HG03097 (cell line): Measurements from ENCODE around the gene DEFB121.
"Not testable (repeated sequence)": the region's sequence is repeated elsewhere in the genome, so short reads cannot be mapped to it uniquely, and the experiment has no call there.

ENCODE experiments used
- ATAC-seq: cut with Tn5 transposase; IDR thresholded peaks from one replicate; pipeline ENCODE4 v1.9.1; 2021; ENCODE audit not compliant: unreplicated experiment, low FRiP score

The DEFB121 gene

DNA sequence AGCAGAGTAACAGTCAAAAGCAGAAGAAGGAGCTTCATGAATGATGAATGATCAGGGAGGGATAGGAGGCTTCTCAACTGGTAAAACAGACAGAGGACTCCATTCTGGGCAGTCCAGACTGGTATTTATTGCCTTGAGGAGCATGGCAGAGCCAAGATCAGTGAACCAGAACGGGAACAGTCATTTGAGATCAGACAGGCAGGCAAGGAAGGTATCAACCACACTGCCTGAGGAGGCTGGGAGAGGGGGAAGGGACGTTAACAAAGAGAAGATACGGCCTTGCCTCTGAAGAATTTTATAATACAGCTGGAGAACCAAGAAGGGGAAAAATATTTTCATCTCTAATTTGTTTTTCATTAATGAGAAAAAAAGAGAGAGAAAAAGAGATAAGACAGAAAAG is at the start of gene DEFB121:
DEFB121 (minus strand) TSS at position 101 of the 400 bp plus-strand sequence; CDS start at position 38, 63 bp downstream.
- ATAC-seq = no peak

GRCh38 chr20:31454361-31454760 is 48.3 kb upstream of the DEFB121 start:
- no peak for ATAC-seq

DNA sequence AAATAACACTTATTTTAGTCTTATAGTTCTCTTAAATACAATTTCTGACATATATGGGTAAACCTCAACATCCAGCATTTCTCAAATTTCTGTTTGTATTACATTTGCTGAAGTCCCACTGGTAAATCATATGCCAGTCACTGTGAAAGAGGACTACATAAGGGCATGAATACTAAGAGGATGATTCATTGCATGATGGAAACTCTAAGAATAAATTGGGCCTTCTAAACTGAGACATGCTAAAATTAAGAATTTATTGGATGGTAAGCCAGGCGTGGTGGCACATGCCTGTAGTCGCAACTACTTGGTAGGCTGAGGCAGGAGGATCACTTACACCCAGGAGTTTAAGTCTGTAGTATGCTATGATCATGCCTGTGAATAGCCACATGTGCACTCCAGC is 46.6 kb upstream of the DEFB121 start:
- no peak for ATAC-seq

- ATAC-seq = no peak
Measured at GRCh38 chr20:31449511-31450414, 43.7 kb upstream of the DEFB121 start.

DNA sequence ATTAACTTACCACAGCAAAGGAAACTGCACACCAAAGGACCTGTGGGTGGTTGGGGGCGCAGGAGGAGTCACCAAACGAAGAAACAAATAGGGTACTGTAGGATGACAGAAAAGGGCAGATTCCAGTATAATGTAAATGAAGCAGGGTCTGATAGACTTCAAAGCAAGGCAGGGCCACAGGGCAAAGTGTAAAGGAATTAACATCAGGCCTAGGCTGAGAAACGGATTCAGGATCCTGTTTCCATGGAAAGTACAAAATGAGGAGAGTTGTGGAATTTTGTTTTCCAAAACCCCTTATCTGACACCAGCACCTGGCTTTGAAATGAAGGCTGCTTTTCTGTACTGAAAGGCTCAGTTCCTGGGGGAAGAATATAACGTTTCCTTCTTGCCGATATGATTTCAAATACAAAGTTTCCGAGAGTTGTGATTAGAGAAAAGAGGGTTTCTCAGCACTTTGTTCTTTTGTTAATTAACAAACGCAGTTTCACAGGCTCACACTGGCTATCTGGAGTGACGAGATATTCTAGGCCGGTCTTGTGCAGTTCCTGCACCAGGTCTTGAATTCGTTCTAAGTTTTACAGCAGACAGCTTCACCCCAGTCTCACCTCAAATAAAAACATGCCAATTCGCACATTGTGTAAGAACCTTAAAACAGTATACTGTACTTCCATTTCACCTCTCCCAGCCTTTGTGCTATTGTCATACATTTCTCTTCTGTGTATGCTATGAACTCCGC is 40.2 kb upstream of the DEFB121 start:
- no peak for ATAC-seq

DNA sequence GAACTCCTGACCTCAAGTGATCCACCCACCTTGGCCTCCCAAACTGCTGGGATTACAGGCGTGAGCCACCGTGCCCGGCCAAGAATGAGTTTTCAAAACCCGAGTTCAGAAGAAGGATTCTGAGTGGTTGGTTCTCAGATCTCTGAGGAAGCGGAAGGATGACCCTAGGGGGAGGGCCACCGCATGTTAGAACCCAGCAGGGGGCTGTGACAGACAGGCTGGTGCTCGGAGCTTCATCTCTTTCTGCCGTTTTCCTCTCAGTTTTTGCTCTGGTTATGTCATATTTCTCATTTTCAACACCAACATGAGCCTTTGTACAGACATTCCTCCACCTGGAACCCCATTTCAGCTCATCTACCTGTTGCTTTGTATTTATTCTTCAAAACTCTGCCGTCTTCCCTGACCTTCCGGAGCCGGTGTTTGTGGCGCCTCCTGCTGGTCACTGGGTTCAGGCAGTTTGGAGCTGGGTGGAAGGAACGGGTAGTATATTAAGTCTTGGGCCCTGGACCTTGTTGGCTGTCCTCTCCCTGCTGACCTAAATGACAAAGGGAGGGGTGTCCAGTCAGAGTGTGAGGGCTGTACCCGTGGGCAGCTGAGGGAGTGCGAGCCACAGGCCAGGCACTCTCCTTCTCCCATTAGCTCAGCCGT is 34.1 kb upstream of the DEFB121 start, which contains the start of gene DEFB123:
DEFB123 (plus strand) TSS at position 621 of the 648 bp plus-strand sequence. CDS start 67 bp downstream, outside the sequence.
- no peak for ATAC-seq

GRCh38 chr20:31430568-31431115 is 24.6 kb upstream of the DEFB121 start:
- no peak for ATAC-seq

GRCh38 chr20:31427576-31427975 is 21.6 kb upstream of the DEFB121 start:
- ATAC-seq = not testable (repeated sequence)

- ATAC-seq = not testable (repeated sequence)
Measured at GRCh38 chr20:31426891-31427551, 21.0 kb upstream of the DEFB121 start.

GRCh38 chr20:31425797-31426196 is 19.8 kb upstream of the DEFB121 start:
- no peak for ATAC-seq

DNA sequence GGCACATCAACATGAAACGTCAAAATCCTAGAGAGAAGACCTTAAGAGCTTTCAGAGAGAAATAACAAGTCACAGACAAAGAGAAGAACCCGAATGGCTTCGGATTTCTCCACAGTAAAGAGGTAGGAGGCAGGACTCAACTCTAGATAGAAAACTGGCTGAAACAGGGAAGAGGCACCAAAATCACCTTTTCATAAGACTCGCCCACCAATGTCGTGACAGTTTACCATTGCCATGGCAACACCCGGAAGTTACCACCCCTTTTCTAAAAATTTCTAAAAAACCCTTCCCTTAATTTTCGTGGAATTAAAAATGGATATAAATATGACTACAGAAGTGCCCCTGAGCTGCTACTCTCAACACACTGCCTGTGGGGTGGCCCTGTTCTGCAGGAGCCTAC is 12.3 kb upstream of the DEFB121 start:
- ATAC-seq = no peak

GRCh38 chr20:31415653-31416052 is 9.6 kb upstream of the DEFB121 start:
- no peak for ATAC-seq

DNA sequence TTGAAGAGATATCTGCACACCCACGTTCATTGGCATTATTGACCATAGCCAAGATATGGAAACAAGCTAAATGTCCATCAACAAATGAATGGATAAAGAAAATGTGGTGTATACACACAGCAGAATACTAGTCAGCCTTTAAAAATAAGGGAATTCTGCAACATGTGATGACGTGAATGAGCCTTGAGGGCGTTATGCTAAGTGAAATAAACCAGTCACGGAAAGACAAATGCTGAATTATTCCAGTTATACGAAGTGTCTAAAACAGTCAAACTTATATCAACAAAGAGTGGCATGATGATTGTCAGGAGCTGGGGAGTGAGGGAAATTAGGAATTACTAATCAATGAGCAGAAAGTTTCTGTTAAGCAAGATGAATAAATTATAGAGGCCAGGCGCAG is 8.4 kb upstream of the DEFB121 start:
- ATAC-seq = no peak

- ATAC-seq = no peak
Measured at GRCh38 chr20:31410011-31410410, 4.0 kb upstream of the DEFB121 start.

GRCh38 chr20:31403886-31404285 is 2.1 kb downstream of the DEFB121 start:
- ATAC-seq = no peak

DNA sequence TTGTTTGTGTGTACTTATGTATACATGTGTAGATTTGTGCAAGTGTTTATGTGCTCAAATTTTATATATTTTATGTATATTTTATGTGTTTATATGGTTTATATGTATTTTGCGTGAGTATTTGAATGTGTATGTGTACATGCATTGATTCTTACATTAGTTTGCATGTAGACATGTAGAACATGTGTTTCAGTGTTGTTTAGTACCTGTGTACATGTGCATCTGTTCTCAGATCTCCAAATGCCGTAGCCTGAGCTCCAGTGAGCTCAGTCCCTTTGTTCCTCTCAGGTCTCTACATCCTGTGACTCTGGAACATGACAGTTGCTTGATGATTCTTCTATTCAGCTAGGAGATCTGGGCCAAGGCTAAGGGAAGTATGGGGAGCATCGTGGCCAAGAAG is 11.1 kb downstream of the DEFB121 start:
- ATAC-seq = no peak

GRCh38 chr20:31392836-31393235 is 13.2 kb downstream of the DEFB121 start:
- ATAC-seq = no peak

- ATAC-seq = no peak
Measured at GRCh38 chr20:31390490-31390889, 15.5 kb downstream of the DEFB121 start, which contains the start of gene DEFB119. Gene DEFB119 (minus strand): TSS chr20:31390590. CDS start chr20:31390483, 107 bp downstream.

DNA sequence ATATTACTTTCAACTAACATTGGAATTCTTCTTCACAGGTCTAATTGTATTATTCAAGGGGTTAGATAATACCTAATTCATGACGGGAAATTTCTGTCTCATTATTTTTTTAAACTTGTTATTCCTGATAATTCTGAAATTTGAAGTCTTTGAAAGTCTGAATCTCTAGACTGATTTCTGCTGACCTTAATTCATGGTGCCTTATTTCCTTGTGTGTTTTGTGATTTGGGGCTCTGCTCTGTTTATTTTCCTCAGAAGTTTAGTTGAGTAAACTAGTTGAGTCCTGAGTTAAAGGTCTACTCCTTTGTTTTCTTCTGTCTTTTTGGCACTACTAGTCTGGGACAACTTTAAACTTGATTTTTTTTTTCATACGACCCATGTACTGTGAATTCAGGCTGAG is 31.7 kb downstream of the DEFB121 start:
- no peak for ATAC-seq

DNA sequence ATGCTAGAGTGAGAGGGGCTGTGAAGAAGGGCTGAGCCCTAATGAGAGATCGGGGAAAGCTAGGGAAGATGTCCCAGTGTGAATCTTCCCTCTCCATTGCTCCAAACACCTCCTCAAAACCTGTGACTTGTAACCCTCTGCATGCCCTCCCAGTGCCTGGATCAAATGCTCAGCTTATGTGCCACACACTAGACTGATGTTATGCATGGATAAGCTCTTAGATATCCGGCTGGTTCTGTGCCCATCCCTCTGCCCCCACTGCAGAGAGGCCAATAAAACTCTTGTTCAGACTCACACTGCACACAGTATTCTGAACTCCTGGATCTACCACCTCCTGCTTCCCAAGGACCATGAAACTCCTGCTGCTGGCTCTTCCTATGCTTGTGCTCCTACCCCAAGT is 37.7 kb downstream of the DEFB121 start, which contains the start of gene DEFB118:
DEFB118 (plus strand) TSS at position 301 of the 400 bp plus-strand sequence; CDS start at position 351, 50 bp downstream.
- no peak for ATAC-seq
